CD4-positive, alpha-beta T cell treated with Interleukin-15 for 1 hour (primary cell): ENCODE measurements around the gene METRNL.
A peak's percentile ranks its signal among the peaks of the same experiment; 100 is the strongest.
"Not testable (repeated sequence)": the region's sequence is repeated elsewhere in the genome, so short reads cannot be mapped to it uniquely, and the experiment has no call there.

Experiments used
- DNase-seq: peaks from one replicate; pipeline ENCODE4 v3.0.0-alpha.2; 2020

Gene METRNL

DNA sequence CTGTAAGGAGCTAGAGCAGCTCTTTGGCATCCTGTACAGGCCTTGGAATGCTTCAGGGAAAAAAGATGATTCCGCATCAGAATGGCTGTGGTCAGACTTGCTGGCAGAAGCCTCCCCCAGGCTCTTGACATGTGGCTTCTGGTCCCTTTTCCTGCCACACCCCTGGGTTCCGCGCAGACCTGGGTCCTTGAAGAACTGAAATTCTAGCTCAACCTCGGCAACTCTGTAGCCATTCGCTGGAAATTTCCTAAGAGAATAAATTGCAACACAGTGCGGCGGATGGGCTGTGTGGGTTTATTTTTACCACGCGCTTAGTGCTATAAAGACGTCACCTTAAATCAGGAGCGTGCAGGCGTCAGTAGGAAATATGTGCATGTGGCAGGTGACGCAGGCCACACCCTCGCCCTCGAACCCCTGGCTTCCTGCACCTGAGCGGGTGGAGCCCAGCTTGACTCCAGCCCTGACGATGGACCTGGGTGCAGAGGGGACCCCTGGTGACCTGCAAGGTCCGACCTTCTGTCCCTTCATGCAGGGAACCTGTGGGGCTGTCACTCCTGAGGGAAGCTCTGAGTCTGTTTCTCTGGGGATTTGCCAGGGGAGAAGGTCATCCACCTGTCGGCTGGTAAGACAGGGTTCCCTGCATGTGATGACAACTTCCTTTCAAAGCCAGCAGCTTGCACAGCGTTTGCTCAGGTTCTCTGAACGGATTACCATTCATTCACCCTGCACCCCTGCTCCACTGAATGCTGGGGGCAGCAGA is 46.3 kb downstream of the METRNL start:
- DNase-seq = peak; percentile 65

GRCh38 chr17:83126275-83126811 is 46.9 kb downstream of the METRNL start:
- no peak for DNase-seq

GRCh38 chr17:83127431-83128160 is 48.2 kb downstream of the METRNL start:
- no peak for DNase-seq

- no peak for DNase-seq
Measured at GRCh38 chr17:83128306-83129240, 49.2 kb downstream of the METRNL start.

GRCh38 chr17:83129676-83130075 is 50.3 kb downstream of the METRNL start:
- no peak for DNase-seq

DNA sequence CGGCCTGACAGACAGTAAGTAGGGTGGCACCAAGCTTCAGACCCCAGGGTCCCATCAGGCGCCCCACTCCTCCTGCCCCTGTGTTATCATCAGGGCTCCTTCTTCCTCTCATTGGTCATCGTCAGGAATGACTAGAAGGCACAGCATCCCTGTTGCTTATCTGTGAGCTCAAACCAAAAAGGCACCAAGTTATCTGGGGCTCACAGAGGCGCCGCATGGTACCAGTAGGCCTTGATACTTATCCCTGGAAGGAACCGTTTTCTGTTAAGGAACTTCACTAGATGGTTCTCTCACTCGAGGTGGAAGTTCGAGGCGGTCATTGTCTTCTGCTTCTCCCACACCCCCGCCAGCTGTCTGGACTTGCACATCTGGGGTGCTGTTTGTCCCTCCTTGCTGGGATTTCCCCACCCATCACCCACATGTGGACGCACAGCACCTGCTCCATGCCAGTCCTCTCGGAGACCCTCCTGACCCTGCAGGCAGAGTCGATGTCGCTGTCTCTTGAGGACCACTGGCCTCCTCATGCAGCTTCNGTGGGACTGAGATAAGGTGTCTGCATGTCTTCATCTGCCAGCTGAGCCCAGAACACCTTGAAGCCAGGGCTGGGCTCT is 52.1 kb downstream of the METRNL start:
- DNase-seq = no peak

- DNase-seq = no peak
Measured at GRCh38 chr17:83132251-83133081, 53.1 kb downstream of the METRNL start.

DNA sequence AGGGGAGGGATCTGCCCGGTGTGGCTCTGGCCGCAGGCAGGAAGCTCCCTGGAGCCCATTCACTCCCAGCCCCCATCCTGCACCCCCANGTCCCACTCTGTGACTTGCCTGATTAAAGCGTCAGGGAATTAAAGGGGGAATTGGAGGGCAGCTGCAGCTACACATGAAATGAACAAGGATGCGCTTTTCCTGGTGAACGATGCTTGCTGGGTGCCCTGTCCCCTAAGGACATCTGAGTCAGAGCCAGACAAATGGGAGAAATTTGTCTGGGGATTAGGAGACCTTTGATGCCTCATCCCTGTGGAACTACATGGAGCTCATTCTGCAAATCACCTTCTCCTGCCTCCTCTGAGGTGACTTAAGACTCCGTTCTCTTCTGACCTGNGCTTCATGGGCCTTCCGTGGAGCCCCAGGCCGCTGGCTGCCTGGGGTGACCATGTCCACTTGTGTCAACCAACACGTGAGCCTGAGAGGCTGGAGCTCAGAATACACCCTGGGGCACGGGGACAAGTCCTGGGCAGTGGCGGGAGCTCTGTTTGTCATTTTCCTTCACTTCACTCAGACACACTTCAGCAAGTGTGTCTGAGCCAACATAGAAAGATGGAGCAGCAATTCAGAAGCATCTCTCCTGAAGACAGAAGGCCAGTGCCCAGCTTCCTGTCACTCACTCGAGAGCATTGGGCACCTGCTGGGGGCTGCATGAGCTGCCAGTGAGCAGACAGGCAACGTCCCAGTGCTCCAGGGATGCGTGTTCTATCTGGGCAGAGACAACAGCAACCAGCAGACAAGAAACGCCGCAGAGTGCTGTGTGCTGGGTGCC is 54.1 kb downstream of the METRNL start:
- no peak for DNase-seq

- DNase-seq = not testable (repeated sequence)
Measured at GRCh38 chr17:83134456-83134855, 55.0 kb downstream of the METRNL start.

DNA sequence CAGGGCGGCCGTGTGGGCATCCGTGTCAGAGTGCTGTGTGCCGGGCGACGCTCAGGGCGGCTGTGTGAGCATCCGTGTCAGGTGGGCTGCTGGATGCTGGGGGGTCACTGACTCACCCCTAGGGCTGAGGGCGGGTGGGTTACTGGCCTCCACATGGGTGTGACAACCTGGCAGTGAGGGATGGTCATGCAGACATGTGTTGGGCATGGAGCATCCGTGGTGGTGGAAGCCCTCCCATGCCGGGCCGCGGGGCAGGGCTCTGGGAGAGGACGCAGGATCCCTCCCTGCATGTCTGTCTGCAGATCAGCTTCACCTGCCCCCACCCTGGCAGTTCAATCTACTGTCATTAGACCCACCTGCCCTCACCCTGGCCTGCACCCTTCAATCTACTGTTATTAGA is 56.3 kb downstream of the METRNL start:
- no peak for DNase-seq

GRCh38 chr17:83136156-83136555 is 56.7 kb downstream of the METRNL start:
- DNase-seq = no peak

DNA sequence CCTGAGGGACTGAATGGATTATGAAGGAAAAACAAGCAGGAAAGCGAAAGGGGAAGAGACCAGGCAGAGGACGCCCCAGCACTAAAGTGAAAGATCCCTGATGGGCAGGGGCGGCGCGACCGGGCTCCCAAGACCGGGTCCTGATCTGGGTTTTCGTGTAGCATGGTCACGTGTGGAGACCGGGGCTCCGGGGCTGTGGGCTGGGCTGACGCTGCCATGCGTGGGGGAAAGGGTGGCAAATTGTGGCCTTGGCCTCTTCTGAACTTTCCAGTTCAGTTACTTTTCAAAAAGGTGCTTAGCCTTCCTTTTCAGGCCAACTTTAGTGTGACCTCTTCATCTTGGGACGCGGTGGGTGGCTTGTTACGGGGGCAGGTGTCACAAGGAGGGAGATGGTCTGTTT is 57.5 kb downstream of the METRNL start:
- DNase-seq = no peak

DNA sequence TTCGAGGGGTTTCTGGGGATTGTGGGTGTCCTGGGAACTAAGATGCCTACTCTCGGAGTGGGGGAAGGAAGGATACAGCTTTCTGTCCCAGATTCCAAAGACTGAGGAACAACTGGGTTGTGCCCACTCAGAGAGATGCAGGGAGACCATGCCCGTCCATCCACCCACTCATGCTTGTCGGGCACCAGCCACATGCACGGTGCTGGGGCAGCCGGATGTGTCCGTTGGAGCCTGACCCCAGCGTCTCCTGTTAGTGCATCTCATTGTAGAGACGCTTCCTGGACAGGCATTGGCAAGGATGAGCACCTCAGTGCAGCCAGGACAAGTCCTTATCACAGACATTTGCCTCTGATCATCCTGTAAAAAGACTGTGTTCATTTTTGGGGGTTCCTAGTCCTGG is 58.1 kb downstream of the METRNL start:
- no peak for DNase-seq

DNA sequence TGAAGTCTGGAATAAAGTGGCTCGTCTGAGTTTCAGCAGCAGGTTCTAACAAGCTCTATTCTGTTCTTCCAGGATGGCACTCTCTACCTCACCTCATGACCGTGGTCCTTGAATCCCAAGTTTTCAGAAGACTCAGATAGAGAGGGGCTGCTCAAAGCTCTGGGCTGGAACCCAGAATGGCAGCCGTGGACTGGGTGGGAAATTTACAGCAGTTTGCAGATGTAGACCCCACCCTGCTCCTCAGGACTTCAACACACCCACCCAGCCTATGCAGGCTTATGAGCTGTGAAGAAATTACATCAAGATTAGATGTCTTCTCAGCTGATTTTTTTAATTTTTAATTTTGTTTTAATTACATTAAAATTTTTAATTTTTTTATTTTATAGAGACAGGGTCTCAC is 59.4 kb downstream of the METRNL start:
- DNase-seq = no peak

DNA sequence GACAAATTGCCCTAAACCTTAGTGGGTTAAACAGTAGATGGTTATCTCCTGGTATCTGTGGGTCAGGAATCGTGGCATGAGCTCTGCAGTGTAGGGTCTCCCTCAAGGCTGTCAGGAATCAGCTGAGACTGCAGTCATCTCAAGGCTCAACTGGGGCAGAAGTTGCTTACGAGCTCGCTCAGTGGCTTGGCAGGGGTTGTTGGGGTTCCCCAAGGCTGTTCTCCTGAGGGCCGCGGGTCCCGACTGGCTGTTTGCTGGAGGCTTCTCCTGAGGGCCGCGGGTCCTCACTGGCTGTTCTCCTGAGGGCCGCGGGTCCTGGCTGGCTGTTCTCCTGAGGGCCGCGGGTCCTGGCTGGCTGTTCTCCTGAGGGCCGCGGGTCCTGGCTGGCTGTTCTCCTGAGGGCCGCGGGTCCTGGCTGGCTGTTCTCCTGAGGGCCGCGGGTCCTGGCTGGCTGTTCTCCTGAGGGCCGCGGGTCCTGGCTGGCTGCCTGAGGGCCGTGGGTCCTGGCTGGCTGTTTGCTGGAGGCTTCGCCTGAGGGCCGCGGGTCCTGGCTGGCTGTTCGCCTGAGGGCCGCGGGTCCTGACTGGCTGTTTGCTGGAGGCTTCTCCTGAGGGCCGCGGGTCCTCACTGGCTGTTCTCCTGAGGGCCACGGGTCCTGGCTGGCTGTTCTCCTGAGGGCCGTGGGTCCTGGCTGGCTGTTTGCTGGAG is 60.3 kb downstream of the METRNL start:
- DNase-seq = not testable (repeated sequence)

DNA sequence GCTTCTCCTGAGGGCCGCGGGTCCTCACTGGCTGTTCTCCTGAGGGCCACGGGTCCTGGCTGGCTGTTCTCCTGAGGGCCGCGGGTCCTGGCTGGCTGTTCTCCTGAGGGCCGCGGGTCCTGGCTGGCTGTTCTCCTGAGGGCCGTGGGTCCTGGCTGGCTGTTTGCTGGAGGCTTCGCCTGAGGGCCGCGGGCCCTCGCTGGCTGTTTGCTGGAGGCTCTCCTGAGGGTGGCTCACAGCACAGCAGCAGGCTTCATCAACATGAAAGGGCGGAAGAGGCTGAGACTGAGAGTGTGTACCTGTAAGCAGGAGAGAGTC is 60.8 kb downstream of the METRNL start:
- DNase-seq = not testable (repeated sequence)

DNA sequence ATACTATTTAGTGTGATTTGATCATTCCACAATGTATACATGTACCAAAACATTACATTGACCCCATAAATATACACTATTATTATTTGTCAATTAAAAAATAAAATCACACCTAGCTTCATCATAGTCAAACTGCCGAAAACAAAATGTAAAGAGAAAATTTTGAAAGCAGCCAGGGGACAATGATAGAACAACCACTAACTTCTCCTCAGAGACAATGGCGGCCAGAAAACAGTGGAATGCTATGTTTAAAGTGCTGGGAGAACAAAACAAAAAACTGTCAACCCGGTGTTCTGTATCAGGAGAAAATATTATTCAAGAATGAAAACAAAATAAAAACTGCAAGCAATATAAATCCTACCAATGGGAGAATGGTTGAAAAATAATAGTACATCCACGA is 63.2 kb downstream of the METRNL start:
- DNase-seq = no peak

DNA sequence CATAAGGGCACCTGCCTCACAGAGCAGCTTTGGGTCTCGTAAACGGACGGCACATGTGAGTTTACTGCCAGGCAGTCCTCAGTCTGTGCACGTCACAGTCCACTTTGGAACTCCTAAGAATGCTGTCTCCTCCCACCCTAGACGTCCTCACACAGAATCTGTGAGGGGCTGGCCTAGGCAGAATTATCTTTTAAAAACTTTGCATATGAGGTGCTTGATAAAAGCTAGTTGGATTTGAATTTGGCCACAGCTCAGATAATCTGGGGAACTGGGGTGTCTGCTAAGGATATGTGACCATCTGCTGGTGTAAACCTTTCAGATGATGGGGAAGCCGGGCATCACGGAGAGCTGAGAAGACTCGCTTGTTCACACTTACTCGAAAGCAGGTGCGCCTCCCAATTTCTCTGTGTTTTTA is 64.4 kb downstream of the METRNL start:
- no peak for DNase-seq
